Measurements from ENCODE around the gene MYOCD. TPM values are rescaled to one million over a fixed set of nuclear protein-coding genes. Genes with fewer than 3 reads are reported as not detected.

The MYOCD gene
- total RNA-seq, 1 experiment from 2014 or later: not detected

DNA sequence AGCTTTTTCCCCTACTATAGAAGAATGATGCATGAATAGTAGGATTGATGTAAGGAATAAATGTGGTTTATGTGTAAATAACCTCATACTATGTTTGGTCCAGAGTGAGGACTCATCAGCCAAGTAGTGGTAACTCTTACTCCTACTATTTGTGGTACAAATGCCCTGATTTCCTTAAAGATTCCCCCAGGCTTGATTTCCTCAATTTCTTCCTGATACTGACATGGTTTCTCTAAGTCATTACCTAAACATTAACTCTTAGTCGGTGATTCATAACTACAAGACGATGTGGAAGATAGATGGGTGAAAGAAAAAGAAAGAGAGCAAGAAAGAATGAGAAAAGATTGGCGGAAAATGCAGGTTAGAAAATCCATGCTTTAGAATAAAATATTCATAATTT lies 17.2 kb upstream of the MYOCD start:
- peaks cover 3% of the 10 kb centered on the region for H3K27me3 ChIP-seq (ENCODE audit: control insufficient read depth, insufficient read depth, low read length)
- no peak overlapping the region for H3K27ac ChIP-seq (ENCODE audit: low read length)
- in situ Hi-C loops (cut with HindIII; ENCODE audit: low pct_unique_long_range_greater_than_20kb, low sequenced_read_pairs): no loop called here
- ATAC-seq (no peak), DNase-seq (ENCODE audit: low read depth, low spot score) (no peak)
- ChIA-PET POLR2A (no interaction called here), CTCF (no interaction called here)
- no peak for TF ChIP-seq REST (IDR thresholded peaks at IDR 0.05; ENCODE audit: insufficient read depth in 1 of 2, low read depth in 2 of 2, low read length in 1 of 2)
- intact Hi-C loops (cut with micrococcal nuclease; ENCODE audit: unreplicated experiment): no loop called here
- H3K4me1 ChIP-seq (ENCODE audit: control insufficient read depth, insufficient read depth, low read length): no peaks in the 10 kb centered on the region
- H3K9me3 ChIP-seq (ENCODE audit: control insufficient read depth, insufficient read depth, low read depth, low read length): no peaks in the 10 kb centered on the region
- BruUV-seq (replicated peaks): no TSS peak
- no peak overlapping the region for H3K4me3 ChIP-seq (ENCODE audit: low read depth in 2 of 2, low read length in 2 of 2)
- no peaks in the 10 kb centered on the region for H3K36me3 ChIP-seq (ENCODE audit: control insufficient read depth, insufficient read depth, low read length)

- intact Hi-C loops (cut with micrococcal nuclease; ENCODE audit: unreplicated experiment) (no loop called here), in situ Hi-C loops (cut with HindIII; ENCODE audit: low pct_unique_long_range_greater_than_20kb, low sequenced_read_pairs) (no loop called here)
- CTCF ChIA-PET: no interaction called here
- DNase-seq (ENCODE audit: low read depth, low spot score): no peak
- no peak for ATAC-seq
- Histone ChIP-seq H3K4me1 (ENCODE audit: control insufficient read depth, insufficient read depth, low read length) (no peaks in the 10 kb centered on the region), H3K27ac (ENCODE audit: low read length) (no peak overlapping the region), H3K36me3 (ENCODE audit: control insufficient read depth, insufficient read depth, low read length) (no peaks in the 10 kb centered on the region), H3K4me3 (ENCODE audit: low read depth in 2 of 2, low read length in 2 of 2) (no peak overlapping the region), H3K27me3 (ENCODE audit: control insufficient read depth, insufficient read depth, low read length) (no peaks in the 10 kb centered on the region; the same call in 1 of the 2 replicates), H3K9me3 (ENCODE audit: control insufficient read depth, insufficient read depth, low read depth, low read length) (no peaks in the 10 kb centered on the region)
- POLR2A ChIA-PET: no interaction called here
- no TSS peak for BruUV-seq (replicated peaks)
- TF ChIP-seq, protein P1, sequence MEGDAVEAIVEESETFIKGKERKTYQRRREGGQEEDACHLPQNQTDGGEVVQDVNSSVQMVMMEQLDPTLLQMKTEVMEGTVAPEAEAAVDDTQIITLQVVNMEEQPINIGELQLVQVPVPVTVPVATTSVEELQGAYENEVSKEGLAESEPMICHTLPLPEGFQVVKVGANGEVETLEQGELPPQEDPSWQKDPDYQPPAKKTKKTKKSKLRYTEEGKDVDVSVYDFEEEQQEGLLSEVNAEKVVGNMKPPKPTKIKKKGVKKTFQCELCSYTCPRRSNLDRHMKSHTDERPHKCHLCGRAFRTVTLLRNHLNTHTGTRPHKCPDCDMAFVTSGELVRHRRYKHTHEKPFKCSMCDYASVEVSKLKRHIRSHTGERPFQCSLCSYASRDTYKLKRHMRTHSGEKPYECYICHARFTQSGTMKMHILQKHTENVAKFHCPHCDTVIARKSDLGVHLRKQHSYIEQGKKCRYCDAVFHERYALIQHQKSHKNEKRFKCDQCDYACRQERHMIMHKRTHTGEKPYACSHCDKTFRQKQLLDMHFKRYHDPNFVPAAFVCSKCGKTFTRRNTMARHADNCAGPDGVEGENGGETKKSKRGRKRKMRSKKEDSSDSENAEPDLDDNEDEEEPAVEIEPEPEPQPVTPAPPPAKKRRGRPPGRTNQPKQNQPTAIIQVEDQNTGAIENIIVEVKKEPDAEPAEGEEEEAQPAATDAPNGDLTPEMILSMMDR (IDR thresholded peaks at IDR 0.05): no peak
- TF ChIP-seq REST (IDR thresholded peaks at IDR 0.05; ENCODE audit: insufficient read depth in 1 of 2, low read depth in 2 of 2, low read length in 1 of 2) (no peak), SIN3A (IDR thresholded peaks at IDR 0.05; ENCODE audit: borderline replicate concordance, insufficient read depth, low read depth, low read length) (no peak), POLR2AphosphoS5 (IDR thresholded peaks at IDR 0.05; ENCODE audit: low read depth, low read length) (no peak), TCF7L2 (IDR thresholded peaks at IDR 0.05; ENCODE audit: low read depth, low read length) (no peak)
Measured at GRCh38 chr17:12655936-12656335, 9.8 kb upstream of the MYOCD start.

All from Panc1 (cell line).